Adrenal gland (tissue), 12 donors: ENCODE data around the gene MSH2. TPM values are rescaled to one million over a fixed set of nuclear protein-coding genes. Genes with fewer than 3 reads are reported as not detected.
"Not testable (repeated sequence)": the region's sequence is repeated elsewhere in the genome, so short reads cannot be mapped to it uniquely, and the experiment has no call there.

ENCODE experiments used
- DNase-seq, 7 donors: peaks; one replicate each; pipeline ENCODE4 v3.0.0-alpha.2; 2019 to 2020
- H3K27ac ChIP-seq, 5 donors: fragments of 200-600 bp; sonication (generic) in 4 of 5; 1 replicate in 3 of 5; 2 replicates in 2 of 5; pipeline versions ENCODE4 v1.5.1 to v1.8.0; 2016 to 2020; ENCODE audit warnings: mild to moderate bottlenecking in 1 of 5
- H3K27me3 ChIP-seq: fragments of 200-600 bp; 2 replicates; pipeline ENCODE4 v1.8.0; 2021
- H3K36me3 ChIP-seq, 2 donors: fragments of 200-600 bp; replicated peaks in 1 of 2; 1 replicate in 1 of 2; 2 replicates in 1 of 2; pipeline versions ENCODE4 v1.5.1 to v1.8.0; 2018 to 2022
- H3K4me1 ChIP-seq, 2 donors: fragments of 200-600 bp; replicated peaks in 1 of 2; 1 replicate in 1 of 2; 2 replicates in 1 of 2; pipeline versions ENCODE4 v1.5.1 to v1.8.0; 2018 to 2021
- H3K4me3 ChIP-seq, 4 donors: fragments of 200-600 bp; sonication (generic) in 3 of 4; one replicate each; pipeline ENCODE4 v1.5.1; 2016 to 2018
- H3K9me3 ChIP-seq, 3 donors: fragments of 200-600 bp; sonication (generic) in 1 of 3; replicated peaks in 1 of 3; 1 replicate in 2 of 3; 2 replicates in 1 of 3; pipeline versions ENCODE4 v1.5.1 to v1.8.0; 2016 to 2021
- CTCF ChIP-seq, 6 experiments: fragments of 450-650 bp in 4 of 6; fragments of 200-600 bp in 2 of 6; sonication (generic) in 1 of 6; IDR thresholded peaks; 1 replicate in 5 of 6; 2 replicates in 1 of 6; pipeline versions ENCODE4 v1.5.1 to v1.8.0; 2016 to 2021; ENCODE audit warnings: antibody characterized with exemption in 6 of 6, mild to moderate bottlenecking in 2 of 6, moderate library complexity in 1 of 6
- POLR2A ChIP-seq, 2 donors: fragments of 450-650 bp; IDR thresholded peaks; one replicate each; pipeline ENCODE4 v1.6.1; 2017; ENCODE audit warnings: antibody characterized with exemption in 2 of 2, mild to moderate bottlenecking in 2 of 2, moderate library complexity in 1 of 2
- WGBS, 4 donors: extraction: QIAGEN DNeasy Blood & Tissue Kit in 2 of 4; methylation state at CpG; one replicate each; pipeline versions ENCODE4 v1.1.5 to v1.1.7; 2013 to 2017; 5-methylcytosine and 5-hydroxymethylcytosine counted together
- intact Hi-C, 2 donors: fragments of 100-400 bp; cut with DNase I; formaldehyde crosslinking; loops; one replicate each; pipeline versions ENCODE4 v1.14.1 to v1.15.0; 2022 to 2023
- polyA plus RNA-seq, 3 donors: library from polyadenylated mRNA; stranded (reverse); fragments of 200-250 nt in 2 of 3; fragments of 350-450 nt in 1 of 3; fragmentation: Illumina TruSeq in 1 of 3; extraction: RNeasy Lipid Tissue Mini Kit (QIAGEN cat#74804) in 1 of 3; gene quantifications; one replicate each; pipeline ENCODE4 v1.2.3, GENCODE V29; 2013 to 2014
- total RNA-seq, 9 donors: library from RNA; depleted of rRNA in 4 of 9; stranded (reverse); fragments of >200 nt in 4 of 9; fragments of 120-200 nt in 1 of 9; fragmentation: NEBNext Ultra II Directional in 1 of 9; extraction: Animal tissue kit (Norgen Biotek cat#: 25700) in 1 of 9; gene quantifications; one replicate each; pipeline versions ENCODE4 v1.1.0 to v1.2.4, GENCODE V29; 2013 to 2023
- donor health status: healthy with polysubstance abuse.
- donor health status: Bipolar disorder and iron deficiency.
- donor health status: DM: yes; HTN: yes; CAD: no.
- donor health status: DM: no; HTN: no; CAD: no.
- donor health status: DM: no; HTN: no; CAD: no.
- donor health status: DM: yes; HTN: yes; CAD: no.

The MSH2 gene
- total and polyA plus RNA-seq, 12 donors: 3.9 to 44.8 (median 11.9) TPM

DNA sequence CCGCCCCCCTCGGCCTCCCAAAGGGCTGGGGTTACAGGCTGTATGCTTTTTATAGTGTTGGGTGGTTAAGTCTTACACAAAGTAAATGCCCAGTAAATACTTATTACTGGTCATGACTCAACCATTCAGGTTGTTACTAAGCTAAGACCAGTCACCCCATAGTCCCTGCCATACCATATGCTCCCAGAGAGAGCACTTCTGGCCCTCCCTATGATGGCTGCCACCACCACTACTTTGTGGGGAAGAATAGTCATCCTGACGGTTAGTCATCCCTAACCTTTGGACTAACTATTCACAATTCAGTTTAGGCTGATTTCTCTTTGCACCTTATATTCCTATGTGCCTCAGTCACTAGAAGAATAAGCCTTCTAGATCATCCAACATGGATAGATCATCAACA lies 42.0 kb upstream of the MSH2 start:
- Histone ChIP-seq H3K4me1 (no peaks in the 10 kb centered on the region), H3K4me3 (no peak overlapping the region), H3K9me3 (no peaks in the 10 kb centered on the region), H3K36me3 (no peaks in the 10 kb centered on the region), H3K27ac (no peak overlapping the region), H3K27me3 (no peaks in the 10 kb centered on the region)
- intact Hi-C loops: no loop called here
- no peak for TF ChIP-seq POLR2A (IDR thresholded peaks at IDR 0.05)
- no peak for TF ChIP-seq CTCF (IDR thresholded peaks at IDR 0.05)
- WGBS, 4 donors: 84 to 96% (median 86%) methylated on average over 3 of the region's 3 CpGs
- no peak for DNase-seq

DNA sequence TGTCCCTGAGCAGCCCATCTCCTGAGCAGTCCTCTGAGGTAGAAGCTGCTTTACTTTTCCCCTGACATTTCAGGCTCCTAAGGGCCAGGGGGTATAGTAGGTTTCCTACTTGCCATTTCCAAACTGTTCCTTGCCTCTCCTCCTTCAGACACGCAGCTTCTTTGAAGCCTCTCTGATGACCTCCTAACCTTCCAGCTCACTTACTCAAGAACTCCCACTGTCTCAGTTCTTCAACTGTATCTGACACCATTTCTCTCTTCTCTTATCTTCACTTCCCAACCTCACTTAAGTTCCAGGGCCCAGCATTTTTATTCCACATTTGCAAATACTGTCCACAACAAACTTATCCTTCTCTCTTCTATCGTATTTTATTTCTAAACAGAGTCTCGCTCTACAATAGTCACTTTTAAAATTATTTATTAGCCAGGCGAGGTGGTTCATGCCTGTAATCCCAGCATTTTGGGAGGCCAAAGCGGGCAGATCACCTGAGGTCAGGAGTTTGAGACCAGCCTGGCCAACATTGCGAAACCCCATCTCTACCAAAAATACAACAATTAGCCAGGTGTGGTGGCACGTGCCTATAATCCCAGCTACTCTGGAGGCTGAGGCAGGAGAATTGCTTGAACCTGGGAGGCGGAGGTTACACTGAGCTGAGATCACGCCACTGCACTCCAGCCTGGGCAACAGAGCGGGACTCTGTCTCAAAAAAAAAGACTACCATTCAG lies 41.3 kb upstream of the MSH2 start:
- WGBS, 4 donors: 92 to 97% (median 93%) methylated on average over 10 of the region's 10 CpGs
- H3K9me3 ChIP-seq, H3K27me3 ChIP-seq, H3K4me3 ChIP-seq, H3K36me3 ChIP-seq, intact Hi-C loops, H3K27ac ChIP-seq, H3K4me1 ChIP-seq, DNase-seq: not testable (repeated sequence)

DNA sequence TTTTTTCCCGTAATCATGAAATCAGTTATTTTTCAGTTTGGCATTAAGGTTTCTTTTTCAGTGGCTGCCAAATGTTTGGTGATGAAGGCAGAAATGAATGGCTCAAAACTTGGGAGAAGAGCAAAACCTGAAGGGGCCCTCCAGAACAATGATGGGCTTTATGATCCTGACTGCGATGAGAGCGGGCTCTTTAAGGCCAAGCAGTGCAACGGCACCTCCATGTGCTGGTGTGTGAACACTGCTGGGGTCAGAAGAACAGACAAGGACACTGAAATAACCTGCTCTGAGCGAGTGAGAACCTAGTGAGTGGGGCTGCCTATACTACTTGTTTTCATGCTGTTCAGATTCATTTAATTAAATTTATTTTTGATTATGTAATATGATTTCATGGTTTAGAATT lies 29.2 kb upstream of the MSH2 start:
- no peaks in the 10 kb centered on the region for H3K9me3 ChIP-seq
- no peaks in the 10 kb centered on the region for H3K27me3 ChIP-seq
- peaks cover 13 to 14% of the 10 kb centered on the region in 2 donors for H3K4me1 ChIP-seq
- no peak overlapping the region for H3K27ac ChIP-seq
- intact Hi-C loops: no loop called here
- WGBS, 4 donors: 54 to 72% (median 57%) methylated on average over 5 of the region's 5 CpGs
- DNase-seq: no peak
- H3K36me3 ChIP-seq: no peaks in the 10 kb centered on the region
- no peak overlapping the region for H3K4me3 ChIP-seq
- no peak for TF ChIP-seq POLR2A (IDR thresholded peaks at IDR 0.05)
- TF ChIP-seq CTCF (IDR thresholded peaks at IDR 0.05): no peak

DNA sequence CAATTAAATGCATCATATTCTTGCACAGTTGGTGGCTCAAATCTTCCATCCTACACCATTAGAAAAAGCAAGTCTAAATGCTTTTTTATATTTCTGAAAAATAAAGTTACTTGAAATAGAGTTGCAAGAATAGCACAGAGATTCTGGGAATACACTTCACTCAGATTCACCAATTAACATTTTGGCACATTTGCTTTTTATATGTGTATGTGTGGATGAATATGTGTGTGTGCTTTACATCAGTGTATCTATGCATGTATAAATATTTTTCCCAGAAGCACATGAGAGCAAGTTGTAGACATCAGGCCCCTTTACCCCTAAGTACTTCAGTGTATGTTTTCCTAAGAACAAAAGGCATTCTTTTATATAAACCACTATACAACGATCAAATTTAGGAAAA lies 27.6 kb upstream of the MSH2 start:
- no peaks in the 10 kb centered on the region for H3K9me3 ChIP-seq
- 76 to 93% (median 86%) methylated on average over 1 of the region's 1 CpG for whole genome bisulfite sequencing, 4 donors
- H3K4me1 ChIP-seq: no peaks in the 10 kb centered on the region
- no peak overlapping the region for H3K27ac ChIP-seq
- H3K27me3 ChIP-seq: no peaks in the 10 kb centered on the region
- DNase-seq: no peak
- intact Hi-C loops: no loop called here
- TF ChIP-seq POLR2A (IDR thresholded peaks at IDR 0.05): no peak
- TF ChIP-seq CTCF (IDR thresholded peaks at IDR 0.05): no peak
- no peaks in the 10 kb centered on the region for H3K36me3 ChIP-seq
- H3K4me3 ChIP-seq: no peak overlapping the region

- Histone ChIP-seq H3K4me3 (no peak overlapping the region), H3K27ac (no peak overlapping the region), H3K4me1 (no peaks in the 10 kb centered on the region), H3K27me3 (no peaks in the 10 kb centered on the region), H3K9me3 (no peaks in the 10 kb centered on the region), H3K36me3 (no peaks in the 10 kb centered on the region)
- intact Hi-C loops: no loop called here
- WGBS, 4 donors: 73 to 86% (median 85%) methylated on average over 3 of the region's 3 CpGs
- DNase-seq: no peak
- no peak for TF ChIP-seq CTCF (IDR thresholded peaks at IDR 0.05)
- TF ChIP-seq POLR2A (IDR thresholded peaks at IDR 0.05): no peak
These were observed 23.6 kb upstream of the MSH2 start for GRCh38 chr2:47379384-47379783.
